ENCODE measurements around the gene VAV3.

The VAV3 gene

GRCh38 chr1:107625405-107626029 is 339.5 kb downstream of the VAV3 start:
- no peak for DNase-seq

- no peak for DNase-seq
Observed at GRCh38 chr1:107623431-107623830, 341.5 kb downstream of the VAV3 start.

- DNase-seq, result no peak
Observed at GRCh38 chr1:107622966-107623365, 342.0 kb downstream of the VAV3 start.

- DNase-seq, result no peak
Observed at GRCh38 chr1:107622535-107622934, 342.4 kb downstream of the VAV3 start.

- no peak for DNase-seq
Observed at GRCh38 chr1:107620753-107621152, 344.2 kb downstream of the VAV3 start.

GRCh38 chr1:107618539-107618938 is 346.4 kb downstream of the VAV3 start:
- DNase-seq, result no peak

- no peak for DNase-seq
Observed at GRCh38 chr1:107617921-107618320, 347.1 kb downstream of the VAV3 start.

GRCh38 chr1:107617456-107617855 is 347.5 kb downstream of the VAV3 start:
- DNase-seq, result no peak

GRCh38 chr1:107609808-107610207 is 355.2 kb downstream of the VAV3 start:
- no peak for DNase-seq

GRCh38 chr1:107604825-107605224 is 360.2 kb downstream of the VAV3 start:
- DNase-seq, result no peak

GRCh38 chr1:107600607-107601160 is 364.3 kb downstream of the VAV3 start:
- no peak for DNase-seq

- DNase-seq, result no peak
Observed at GRCh38 chr1:107599220-107599619, 365.8 kb downstream of the VAV3 start.

- no peak for DNase-seq
Observed at GRCh38 chr1:107597290-107597689, 367.7 kb downstream of the VAV3 start.

- DNase-seq, result no peak
Observed at GRCh38 chr1:107594536-107594935, 370.4 kb downstream of the VAV3 start.

GRCh38 chr1:107593501-107594209 is 371.3 kb downstream of the VAV3 start:
- DNase-seq, result no peak

GRCh38 chr1:107590900-107591622 is 373.9 kb downstream of the VAV3 start:
- no peak for DNase-seq

- no peak for DNase-seq
Observed at GRCh38 chr1:107590087-107590486, 374.9 kb downstream of the VAV3 start.

- DNase-seq, result no peak
Observed at GRCh38 chr1:107588321-107588720, 376.7 kb downstream of the VAV3 start.

GRCh38 chr1:107575226-107575625 is 389.8 kb downstream of the VAV3 start:
- DNase-seq, result no peak

- DNase-seq, result no peak
Observed at GRCh38 chr1:107574044-107574443, 390.9 kb downstream of the VAV3 start.

- DNase-seq, result no peak
Observed at GRCh38 chr1:107572674-107573211, 392.2 kb downstream of the VAV3 start.

- DNase-seq, result no peak
Observed at GRCh38 chr1:107570768-107571167, 394.2 kb downstream of the VAV3 start.

GRCh38 chr1:107563441-107563840 is 401.5 kb downstream of the VAV3 start:
- DNase-seq, result no peak

- DNase-seq, result no peak
Observed at GRCh38 chr1:107559881-107560280, 405.1 kb downstream of the VAV3 start.

All from NCI-H1930 (cell line).